Astrocyte (in vitro differentiated cells and primary cell): ENCODE results near the gene AOAH.

Experiments
- EZH2 ChIP-seq: IDR thresholded peaks from 2 replicates; pipeline ENCODE4 v1.6.1; 2012; ENCODE audit warnings: mild to moderate bottlenecking, low read length, inconsistent platforms; ENCODE audit not compliant: insufficient read depth
- TF ChIP-seq, protein P1 (sequence below): IDR thresholded peaks from 2 replicates; pipeline ENCODE4 v1.5.1; 2011; ENCODE audit warnings: low read depth, mild to moderate bottlenecking, inconsistent platforms, low read length, moderate library complexity; ENCODE audit not compliant: insufficient read depth

DNA sequence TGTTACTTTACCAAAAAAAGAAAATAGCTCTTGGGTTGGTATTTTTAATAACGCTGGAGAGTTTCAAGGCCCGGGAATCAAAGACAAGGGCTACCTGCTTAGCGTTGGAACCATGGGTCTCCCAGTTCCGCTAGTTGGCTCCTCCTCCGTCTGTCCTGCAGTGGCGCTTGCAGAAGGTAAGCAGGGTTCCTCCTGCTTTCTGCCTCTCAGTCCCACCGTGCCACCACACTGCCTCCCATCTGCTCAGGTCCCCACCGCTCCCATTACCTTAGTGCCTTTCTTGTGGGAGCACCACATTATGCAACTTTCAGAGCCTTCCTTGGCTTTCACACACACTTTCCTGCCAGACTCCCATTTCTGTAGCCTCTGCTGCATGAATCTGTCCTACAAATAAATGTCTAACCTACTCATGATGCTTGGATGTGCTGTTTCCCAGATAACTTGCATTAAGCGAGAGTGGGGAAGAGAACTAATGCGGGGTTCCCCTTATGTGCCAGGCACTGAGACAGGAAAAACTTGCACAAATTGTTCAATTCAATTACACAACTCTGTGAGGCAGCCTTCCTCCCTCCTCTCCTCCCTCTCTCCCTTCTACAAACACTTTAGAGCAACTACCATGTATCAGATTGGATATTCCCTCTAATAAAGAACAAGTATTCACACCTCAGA is 124.5 kb downstream of the AOAH start:
- TF ChIP-seq EZH2 = no peak
- TF ChIP-seq, protein P1, sequence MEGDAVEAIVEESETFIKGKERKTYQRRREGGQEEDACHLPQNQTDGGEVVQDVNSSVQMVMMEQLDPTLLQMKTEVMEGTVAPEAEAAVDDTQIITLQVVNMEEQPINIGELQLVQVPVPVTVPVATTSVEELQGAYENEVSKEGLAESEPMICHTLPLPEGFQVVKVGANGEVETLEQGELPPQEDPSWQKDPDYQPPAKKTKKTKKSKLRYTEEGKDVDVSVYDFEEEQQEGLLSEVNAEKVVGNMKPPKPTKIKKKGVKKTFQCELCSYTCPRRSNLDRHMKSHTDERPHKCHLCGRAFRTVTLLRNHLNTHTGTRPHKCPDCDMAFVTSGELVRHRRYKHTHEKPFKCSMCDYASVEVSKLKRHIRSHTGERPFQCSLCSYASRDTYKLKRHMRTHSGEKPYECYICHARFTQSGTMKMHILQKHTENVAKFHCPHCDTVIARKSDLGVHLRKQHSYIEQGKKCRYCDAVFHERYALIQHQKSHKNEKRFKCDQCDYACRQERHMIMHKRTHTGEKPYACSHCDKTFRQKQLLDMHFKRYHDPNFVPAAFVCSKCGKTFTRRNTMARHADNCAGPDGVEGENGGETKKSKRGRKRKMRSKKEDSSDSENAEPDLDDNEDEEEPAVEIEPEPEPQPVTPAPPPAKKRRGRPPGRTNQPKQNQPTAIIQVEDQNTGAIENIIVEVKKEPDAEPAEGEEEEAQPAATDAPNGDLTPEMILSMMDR = no peak
